H9 (cell line): ENCODE results near the gene CHTF8. TPM values are rescaled to one million over a fixed set of nuclear protein-coding genes. Genes with fewer than 3 reads are reported as not detected.

Source experiments
- DNase-seq: peaks from one replicate; pipeline ENCODE4 v3.0.0-alpha.2; 2017
- H2AFZ ChIP-seq: one replicate; pipeline ENCODE4 v1.6.1; 2013; ENCODE audit warnings: mild to moderate bottlenecking, low read length, control low read depth, moderate library complexity
- H2AK5ac ChIP-seq: 2 replicates; pipeline ENCODE4 v1.6.1; 2013; ENCODE audit warnings: low read length, control low read depth, mixed read lengths; ENCODE audit not compliant: insufficient read length
- H2BK120ac ChIP-seq: one replicate; pipeline ENCODE4 v1.6.1; 2013; ENCODE audit warnings: low read depth, mild to moderate bottlenecking, low read length, control low read depth, inconsistent platforms; ENCODE audit not compliant: poor library complexity, severe bottlenecking
- H2BK12ac ChIP-seq: 2 replicates; pipeline ENCODE4 v1.6.1; 2013; ENCODE audit warnings: low read length, control low read depth, mixed read lengths, low read depth; ENCODE audit not compliant: insufficient read length
- H2BK15ac ChIP-seq: 2 replicates; pipeline ENCODE4 v1.6.1; 2013; ENCODE audit warnings: low read depth, low read length, control low read depth
- H2BK20ac ChIP-seq: one replicate; pipeline ENCODE4 v1.6.1; 2013; ENCODE audit warnings: low read depth, mild to moderate bottlenecking, low read length, control low read depth, inconsistent platforms; ENCODE audit not compliant: poor library complexity, severe bottlenecking
- H2BK5ac ChIP-seq: 2 replicates; pipeline ENCODE4 v1.6.1; 2013; ENCODE audit warnings: low read length, control low read depth, mixed read lengths; ENCODE audit not compliant: insufficient read length
- H3K14ac ChIP-seq: 2 replicates; pipeline ENCODE4 v1.6.1; 2013; ENCODE audit warnings: low read length, control low read depth; ENCODE audit not compliant: insufficient read depth
- H3K18ac ChIP-seq: 2 replicates; pipeline ENCODE4 v1.6.1; 2013; ENCODE audit warnings: low read depth, mild to moderate bottlenecking, mixed read lengths, low read length, control low read depth; ENCODE audit not compliant: insufficient read length
- H3K23ac ChIP-seq: 2 replicates; pipeline ENCODE4 v1.6.1; 2013; ENCODE audit warnings: low read length, control low read depth, mixed read lengths, low read depth; ENCODE audit not compliant: insufficient read length
- H3K23me2 ChIP-seq: 2 replicates; pipeline ENCODE4 v1.6.1; 2013; ENCODE audit warnings: low read depth, mild to moderate bottlenecking, mixed read lengths, low read length, control low read depth; ENCODE audit not compliant: insufficient read length, poor library complexity, severe bottlenecking
- H3K27ac ChIP-seq: 2 replicates; pipeline ENCODE4 v1.5.1; 2013; ENCODE audit warnings: low read length, control low read depth, mixed read lengths, low read depth; ENCODE audit not compliant: insufficient read length
- H3K27me3 ChIP-seq: 2 replicates; pipeline ENCODE4 v1.6.1; 2013; ENCODE audit warnings: low read length, control low read depth, inconsistent platforms; ENCODE audit not compliant: insufficient read depth
- H3K4ac ChIP-seq: 2 replicates; pipeline ENCODE4 v1.6.1; 2013; ENCODE audit warnings: low read depth, mild to moderate bottlenecking, control low read depth, inconsistent platforms, low read length, moderate library complexity
- H3K4me1 ChIP-seq: 2 replicates; pipeline ENCODE4 v1.6.1; 2013; ENCODE audit warnings: low read length, control low read depth, inconsistent platforms; ENCODE audit not compliant: insufficient read depth
- H3K4me2 ChIP-seq: 2 replicates; pipeline ENCODE4 v1.6.1; 2013; ENCODE audit warnings: low read length, control low read depth, mixed read lengths; ENCODE audit not compliant: insufficient read length, insufficient read depth
- H3K56ac ChIP-seq: 2 replicates; pipeline ENCODE4 v1.6.1; 2013; ENCODE audit warnings: low read depth, mild to moderate bottlenecking, mixed read lengths, low read length, control low read depth; ENCODE audit not compliant: insufficient read length
- H3K79me1 ChIP-seq: 2 replicates; pipeline ENCODE4 v1.6.1; 2013; ENCODE audit warnings: low read depth, mild to moderate bottlenecking, moderate library complexity, low read length, control low read depth, inconsistent platforms; ENCODE audit not compliant: insufficient read depth, poor library complexity, severe bottlenecking
- H3K79me2 ChIP-seq: 2 replicates; pipeline ENCODE4 v1.6.1; 2013; ENCODE audit warnings: low read length, control low read depth, inconsistent platforms; ENCODE audit not compliant: insufficient read depth
- H3K9ac ChIP-seq: 2 replicates; pipeline ENCODE4 v1.6.1; 2013; ENCODE audit warnings: low read length, control low read depth, mixed read lengths; ENCODE audit not compliant: insufficient read length; ENCODE audit errors: extremely low read depth
- H3K9me3 ChIP-seq: one replicate; pipeline ENCODE4 v1.6.1; 2013; ENCODE audit warnings: low read depth, low read length, inconsistent platforms; ENCODE audit not compliant: control insufficient read depth
- H3T11ph ChIP-seq: one replicate; pipeline ENCODE4 v1.6.1; 2013; ENCODE audit warnings: mild to moderate bottlenecking, low read length, control low read depth, inconsistent platforms
- H4K20me1 ChIP-seq: one replicate; pipeline ENCODE4 v1.6.1; 2013; ENCODE audit not compliant: control insufficient read depth, insufficient read length, insufficient read depth
- H4K5ac ChIP-seq: 2 replicates; pipeline ENCODE4 v1.6.1; 2013; ENCODE audit warnings: low read depth, mild to moderate bottlenecking, mixed read lengths, low read length, control low read depth; ENCODE audit not compliant: insufficient read length
- H4K8ac ChIP-seq: replicated peaks from 2 replicates; pipeline ENCODE4 v1.6.1; 2013; ENCODE audit warnings: low read length, control low read depth, mixed read lengths, low read depth; ENCODE audit not compliant: insufficient read length
- H4K91ac ChIP-seq: 2 replicates; pipeline ENCODE4 v1.6.1; 2013; ENCODE audit warnings: low read depth, mild to moderate bottlenecking, moderate library complexity, mixed read lengths, low read length, control low read depth; ENCODE audit not compliant: insufficient read length
- H3K27ac Mint-ChIP-seq, 3 experiments: 2 replicates in 2 of 3; 3 replicates in 1 of 3; pipeline ENCODE4 v1.8.0; 2020 to 2021; ENCODE audit warnings: mixed read lengths in 3 of 3, mild to moderate bottlenecking in 1 of 3, moderate library complexity in 1 of 3
- H3K27me3 Mint-ChIP-seq: 2 replicates; pipeline ENCODE4 v1.8.0; 2021; ENCODE audit warnings: low read depth, mild to moderate bottlenecking, moderate library complexity, mixed read lengths
- H3K36me3 Mint-ChIP-seq, 3 experiments: 2 replicates in 2 of 3; 3 replicates in 1 of 3; pipeline ENCODE4 v1.8.0; 2020 to 2021; ENCODE audit warnings: low read depth in 3 of 3, mixed read lengths in 3 of 3; ENCODE audit not compliant: insufficient read depth in 1 of 3
- H3K4me1 Mint-ChIP-seq, 2 experiments: 2 replicates each; pipeline ENCODE4 v1.8.0; 2020; ENCODE audit warnings: mixed read lengths in 2 of 2
- H3K4me3 Mint-ChIP-seq, 2 experiments: 2 replicates in 1 of 2; 3 replicates in 1 of 2; pipeline ENCODE4 v1.8.0; 2020 to 2021; ENCODE audit warnings: mild to moderate bottlenecking in 2 of 2, mixed read lengths in 2 of 2, moderate library complexity in 1 of 2
- H3K9me3 Mint-ChIP-seq, 2 experiments: 2 replicates in 1 of 2; 3 replicates in 1 of 2; pipeline ENCODE4 v1.8.0; 2020; ENCODE audit warnings: mild to moderate bottlenecking in 2 of 2, mixed read lengths in 2 of 2, moderate library complexity in 1 of 2
- CTCF ChIP-seq: fragments of 200-600 bp; sonication (generic); conservative IDR thresholded peaks from 3 replicates; pipeline ENCODE4 v1.8.0; 2021; ENCODE audit warnings: antibody characterized with exemption, mild to moderate bottlenecking
- WGBS: extraction: QIAGEN DNeasy Blood & Tissue Kit; methylation state at CpG from one replicate; pipeline ENCODE4 v1.1.7; 2013; ENCODE audit warnings: missing lambda C conversion rate, low lambda C conversion rate, mixed read lengths; ENCODE audit not compliant: insufficient read length; ENCODE audit errors: extremely low coverage; 5-methylcytosine and 5-hydroxymethylcytosine counted together
- total RNA-seq: library from RNA; stranded (reverse); gene quantifications from 2 replicates; pipeline ENCODE4 v1.2.1, GENCODE V29; 2021

CHTF8 gene
- total RNA-seq, 1 experiment from 2014 or later = 168 TPM

GRCh38 chr16:69078073-69078472, 54.3 kb downstream of the CHTF8 start:
- no peaks in the 10 kb centered on the region for H4K20me1 ChIP-seq
- H3K56ac ChIP-seq = no peak overlapping the region
- Mint-ChIP-seq H3K4me1 (peaks cover 26 to 31% of the 10 kb centered on the region in 2 experiments), H3K4me3 (no peak overlapping the region; a peak in 1 of 5 replicates), H3K9me3 (no peaks in the 10 kb centered on the region), H3K27ac (peak overlapping the region in 2 of 3 experiments; percentile 42 to 92; a peak in 5 of 7 replicates), H3K27me3 (peaks cover 7% of the 10 kb centered on the region), H3K36me3 (peaks cover 0 to 2% (median 0%) of the 10 kb centered on the region in 3 experiments; a peak in 1 of 7 replicates)
- peak overlapping the region; percentile 15 for H3K27ac ChIP-seq
- H3K27me3 ChIP-seq = no peaks in the 10 kb centered on the region
- H4K8ac ChIP-seq = no peak overlapping the region
- H3K14ac ChIP-seq = no peak overlapping the region
- H3K9ac ChIP-seq = no peak overlapping the region
- DNase-seq = peak; percentile 86
- no peaks in the 10 kb centered on the region for H3K23me2 ChIP-seq
- H3K79me2 ChIP-seq = no peaks in the 10 kb centered on the region
- no peaks in the 10 kb centered on the region for H3K9me3 ChIP-seq
- H3K23ac ChIP-seq = no peak overlapping the region
- H4K5ac ChIP-seq = no peak overlapping the region
- no peak overlapping the region for H2AK5ac ChIP-seq
- H3K18ac ChIP-seq = no peak overlapping the region
- H3K79me1 ChIP-seq = no peaks in the 10 kb centered on the region
- no peak overlapping the region for H4K91ac ChIP-seq
- H2BK20ac ChIP-seq = no peak overlapping the region
- H3K4ac ChIP-seq = no peak overlapping the region
- peaks cover 13% of the 10 kb centered on the region; the same call in 1 of the 2 replicates for H3K4me1 ChIP-seq
- no peak overlapping the region for H3T11ph ChIP-seq
- TF ChIP-seq CTCF = no peak
- no peak overlapping the region for H2BK15ac ChIP-seq
- no CpG with 5 or more reads among the region's 7 CpGs for WGBS
- H2BK120ac ChIP-seq = no peak overlapping the region
- peak overlapping the region; percentile 7 for H3K4me2 ChIP-seq
- no peak overlapping the region for H2BK12ac ChIP-seq
- no peak overlapping the region for H2AFZ ChIP-seq
- H2BK5ac ChIP-seq = no peak overlapping the region
